Bronchial epithelial cell (primary cell): ENCODE results near the gene PGAM2. TPM values are rescaled to one million over a fixed set of nuclear protein-coding genes. Genes with fewer than 3 reads are reported as not detected.

Experiments
- DNase-seq: peaks from one replicate; pipeline ENCODE4 v3.0.0-alpha.2; 2010; ENCODE audit warnings: low read depth
- FAIRE-seq: peaks from 2 replicates; lab custom pipeline; 2011; peaks lifted over from hg19 to GRCh38; lab: Jason Lieb, UNC
- H3K27me3 ChIP-seq: 2 replicates; pipeline ENCODE4 v1.5.1; 2011; ENCODE audit warnings: low read length; ENCODE audit not compliant: control insufficient read depth, insufficient read depth
- H3K36me3 ChIP-seq: 2 replicates; pipeline ENCODE4 v1.5.1; 2011; ENCODE audit warnings: low read length; ENCODE audit not compliant: control insufficient read depth, insufficient read depth
- H3K4me3 ChIP-seq: 2 replicates; pipeline ENCODE4 v1.5.1; 2011; ENCODE audit warnings: mild to moderate bottlenecking, low read depth, low read length, control low read depth
- CTCF ChIP-seq: IDR thresholded peaks from 2 replicates; pipeline ENCODE4 v1.5.1; 2011; ENCODE audit warnings: mild to moderate bottlenecking, moderate library complexity, low read length, control low read depth, inconsistent platforms; ENCODE audit not compliant: insufficient read depth, severe bottlenecking
- total RNA-seq: library from RNA; depleted of rRNA; stranded (reverse); fragments of >200 nt; gene quantifications from 2 replicates; pipeline ENCODE4 v1.2.1, GENCODE V29; 2014

The PGAM2 gene
- total RNA-seq, 1 donor from 2014 or later = 0.53 TPM

- H3K36me3 ChIP-seq = peaks cover 7% of the 10 kb centered on the region
- DNase-seq (no peak), FAIRE-seq (no peak)
- no peak for TF ChIP-seq CTCF
- no peak overlapping the region for H3K4me3 ChIP-seq
- H3K27me3 ChIP-seq = no peaks in the 10 kb centered on the region
These were observed 46.4 kb upstream of the PGAM2 start for GRCh38 chr7:44111761-44112160.

GRCh38 chr7:44110719-44111635 lies 45.6 kb upstream of the PGAM2 start:
- no peaks in the 10 kb centered on the region for H3K27me3 ChIP-seq
- no peak overlapping the region for H3K4me3 ChIP-seq
- no peak for DNase-seq
- FAIRE-seq = no peak
- no peak for TF ChIP-seq CTCF
- peaks cover 3% of the 10 kb centered on the region for H3K36me3 ChIP-seq

GRCh38 chr7:44109991-44110390 lies 44.6 kb upstream of the PGAM2 start:
- FAIRE-seq (no peak), DNase-seq (no peak)
- Histone ChIP-seq H3K27me3 (no peaks in the 10 kb centered on the region), H3K36me3 (peaks cover 1% of the 10 kb centered on the region), H3K4me3 (no peak overlapping the region)
- no peak for TF ChIP-seq CTCF

DNA sequence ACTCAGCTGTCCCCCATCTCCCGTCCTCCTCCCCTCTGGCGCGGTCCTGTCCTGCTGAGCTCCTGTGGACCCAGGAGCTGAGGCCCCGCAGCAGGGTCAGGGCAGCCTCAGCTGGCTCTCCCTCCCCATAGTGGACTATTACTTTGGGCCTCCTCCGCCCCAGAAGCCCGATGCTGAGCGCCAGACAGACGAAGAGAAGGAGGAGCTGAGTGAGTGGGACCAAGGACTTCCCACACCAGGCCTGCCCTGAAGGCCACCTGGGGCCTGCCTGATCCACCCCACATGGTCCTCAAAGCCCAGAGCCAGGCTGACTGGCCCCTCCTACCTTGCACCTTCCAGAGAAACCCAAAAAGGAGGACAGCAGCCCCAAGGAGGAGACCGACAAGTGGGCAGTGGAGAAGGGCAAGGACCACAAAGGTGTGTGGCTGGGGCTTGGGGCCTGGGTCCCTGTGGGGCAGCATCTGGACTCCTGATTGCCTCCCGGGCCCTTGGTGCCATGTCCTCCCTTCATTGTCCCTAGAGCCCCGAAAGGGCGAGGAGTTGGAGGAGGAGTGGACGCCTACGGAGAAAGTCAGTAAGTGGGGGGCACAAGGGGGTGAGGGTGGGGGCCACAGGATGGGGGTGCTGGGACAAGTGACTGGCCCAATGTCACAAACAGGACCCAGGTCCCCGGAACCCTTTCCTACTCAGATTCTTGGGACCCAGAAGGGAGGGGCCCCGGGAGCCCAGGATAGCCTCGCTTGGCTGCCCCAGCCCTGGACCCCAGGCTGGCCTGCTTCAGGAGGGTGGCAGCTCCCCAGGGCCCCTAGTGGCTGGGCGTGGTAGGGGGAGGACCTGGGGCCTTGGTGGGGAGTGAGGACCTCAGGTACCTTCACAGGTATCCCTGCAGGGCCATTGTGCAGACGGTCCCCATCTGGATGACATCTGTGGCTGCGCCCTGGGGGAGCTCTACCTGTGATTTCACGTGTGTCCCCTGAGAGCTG lies 43.7 kb upstream of the PGAM2 start:
- no peak for TF ChIP-seq CTCF
- H3K27me3 ChIP-seq = no peaks in the 10 kb centered on the region
- FAIRE-seq = no peak
- no peak overlapping the region for H3K4me3 ChIP-seq
- H3K36me3 ChIP-seq = no peaks in the 10 kb centered on the region
- no peak for DNase-seq

DNA sequence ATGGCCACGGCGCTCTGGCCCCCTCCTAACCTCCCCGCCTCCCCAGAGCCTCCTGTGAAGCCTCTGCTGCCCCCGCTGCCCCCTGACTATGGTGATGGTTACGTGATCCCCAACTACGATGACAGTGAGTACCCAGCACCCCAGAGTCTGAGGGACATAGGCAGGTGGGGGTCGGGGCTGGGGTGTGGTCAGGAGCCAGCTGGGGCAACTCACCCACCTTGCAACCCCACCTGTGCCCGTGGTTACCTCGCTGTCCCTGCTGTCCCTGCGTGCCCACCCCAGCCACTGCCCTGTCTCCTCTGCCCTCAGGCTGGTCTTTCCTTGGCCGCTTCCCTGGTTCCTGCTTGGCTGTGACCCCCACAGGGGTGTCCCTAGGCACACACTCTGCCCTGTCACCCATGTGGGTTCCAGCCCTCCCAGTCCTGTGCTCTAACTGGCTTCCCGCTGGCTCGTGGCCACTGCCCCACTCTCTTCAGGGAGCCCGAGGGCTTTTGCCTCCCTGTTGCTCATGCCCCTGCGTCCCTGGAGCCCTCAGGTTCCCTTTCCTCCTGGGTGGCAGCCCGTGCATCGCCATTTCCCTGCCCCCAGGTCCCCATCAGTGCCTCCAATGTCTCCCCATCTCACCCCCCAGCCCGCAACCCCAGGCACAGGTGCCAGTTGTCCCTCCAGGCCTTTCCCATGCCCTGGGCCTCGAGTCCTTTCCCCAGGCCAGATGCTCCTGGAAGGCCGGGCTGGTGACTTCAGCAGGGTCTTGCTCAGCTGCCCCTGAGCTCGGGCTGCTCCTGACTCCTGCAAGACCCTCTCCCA lies 42.8 kb upstream of the PGAM2 start:
- no peak for TF ChIP-seq CTCF
- H3K4me3 ChIP-seq = no peak overlapping the region
- no peak for DNase-seq
- no peak for FAIRE-seq
- H3K27me3 ChIP-seq = no peaks in the 10 kb centered on the region
- no peaks in the 10 kb centered on the region for H3K36me3 ChIP-seq
